Measurements from ENCODE around the gene ZSCAN5B. TPM values are rescaled to one million over a fixed set of nuclear protein-coding genes. Genes with fewer than 3 reads are reported as not detected.

The ZSCAN5B gene
- polyA plus RNA-seq, 1 of the 3 experiments (the other 2 are of a cell fraction), result not detected

- TF ChIP-seq REST (IDR thresholded peaks at IDR 0.05; ENCODE audit: low read depth, low read length), result peak; percentile 44; the same call in 1 of the 2 replicates
Measured at GRCh38 chr19:56170261-56170660, 27.3 kb downstream of the ZSCAN5B start (continued).

GRCh38 chr19:56167064-56167578 is 30.5 kb downstream of the ZSCAN5B start:
- H3K79me2 ChIP-seq (ENCODE audit: insufficient read depth), result no peaks in the 10 kb centered on the region
- DNase-seq, result no peak
- no peak overlapping the region for H3K4me3 ChIP-seq (ENCODE audit: low read depth in 2 of 2, low read length in 1 of 2)
- 17% methylated on average over 7 of the region's 7 CpGs for WGBS (ENCODE audit: low lambda C conversion rate)
- no peak overlapping the region for H3K27ac ChIP-seq (ENCODE audit: low read depth in 2 of 2, low read length in 1 of 2)
- H3K36me3 ChIP-seq (replicated peaks in 1 of 2; ENCODE audit: control insufficient read depth in 1 of 2, insufficient read depth in 2 of 2, low read length in 1 of 2), result no peaks in the 10 kb centered on the region
- no peak overlapping the region for H3K4me2 ChIP-seq
- no peak overlapping the region for H3K9ac ChIP-seq
- no peaks in the 10 kb centered on the region for H4K20me1 ChIP-seq (ENCODE audit: insufficient read depth)
- H3K27me3 ChIP-seq (ENCODE audit: insufficient read depth), result peaks cover 14% of the 10 kb centered on the region; the same call in 1 of the 2 replicates
- ChIA-PET POLR2A (no interaction called here), CTCF (interaction anchor here (2.6 to 4.1 kb wide), 4 partner anchors 11 to 91 kb away, joined by 11 to 21 read pairs (median 12); no protein-coding TSS in a partner anchor)
- H3F3A ChIP-seq (replicated peaks; ENCODE audit: insufficient read depth), result no peaks in the 10 kb centered on the region
- H3K4me1 ChIP-seq (ENCODE audit: control insufficient read depth in 1 of 2, insufficient read depth in 2 of 2, low read depth in 1 of 2, low read length in 1 of 2), result no peaks in the 10 kb centered on the region
- H3K9me3 ChIP-seq, result no peaks in the 10 kb centered on the region
- no peaks in the 10 kb centered on the region for H3K9me2 ChIP-seq
- TF ChIP-seq REST (IDR thresholded peaks at IDR 0.05; ENCODE audit: low read depth, low read length) (peak; percentile 93), RCOR1 (IDR thresholded peaks at IDR 0.05; ENCODE audit: low read length) (no peak)
- no peak overlapping the region for H2AFZ ChIP-seq (ENCODE audit: low read depth)

- no peak overlapping the region for H3K4me2 ChIP-seq
- no peaks in the 10 kb centered on the region for H3K79me2 ChIP-seq (ENCODE audit: insufficient read depth)
- POLR2A ChIA-PET, result no interaction called here
- no peaks in the 10 kb centered on the region for H4K20me1 ChIP-seq (ENCODE audit: insufficient read depth)
- peaks cover 0 to 7% of the 10 kb centered on the region in 2 experiments for H3K36me3 ChIP-seq (replicated peaks in 1 of 2; ENCODE audit: control insufficient read depth in 1 of 2, insufficient read depth in 2 of 2, low read length in 1 of 2)
- CTCF ChIA-PET, result interaction anchor here (2.7 kb wide), 1 partner anchor 87 kb away, joined by 12 read pairs; no protein-coding TSS in a partner anchor
- no peak for DNase-seq
- no peak overlapping the region for H3K4me3 ChIP-seq (ENCODE audit: low read depth in 2 of 2, low read length in 1 of 2)
- H2AFZ ChIP-seq (ENCODE audit: low read depth), result no peak overlapping the region
- TF ChIP-seq RAD21 (IDR thresholded peaks at IDR 0.05; ENCODE audit: low read length), result no peak
- WGBS (ENCODE audit: low lambda C conversion rate), result 86% methylated on average over 12 of the region's 13 CpGs
- H3K27ac ChIP-seq (ENCODE audit: low read depth in 2 of 2, low read length in 1 of 2), result no peak overlapping the region
- no peaks in the 10 kb centered on the region for H3K4me1 ChIP-seq (ENCODE audit: control insufficient read depth in 1 of 2, insufficient read depth in 2 of 2, low read depth in 1 of 2, low read length in 1 of 2)
- no peaks in the 10 kb centered on the region for H3K9me3 ChIP-seq
- no peak overlapping the region for H3K9ac ChIP-seq
- H3K9me2 ChIP-seq, result no peaks in the 10 kb centered on the region
- peaks cover 9% of the 10 kb centered on the region; the same call in 1 of the 2 replicates for H3K27me3 ChIP-seq (ENCODE audit: insufficient read depth)
- H3F3A ChIP-seq (replicated peaks; ENCODE audit: insufficient read depth), result no peaks in the 10 kb centered on the region
Measured at GRCh38 chr19:56163097-56163496, 34.5 kb downstream of the ZSCAN5B start.
